Measurements from ENCODE around the gene COL18A1.

DNA sequence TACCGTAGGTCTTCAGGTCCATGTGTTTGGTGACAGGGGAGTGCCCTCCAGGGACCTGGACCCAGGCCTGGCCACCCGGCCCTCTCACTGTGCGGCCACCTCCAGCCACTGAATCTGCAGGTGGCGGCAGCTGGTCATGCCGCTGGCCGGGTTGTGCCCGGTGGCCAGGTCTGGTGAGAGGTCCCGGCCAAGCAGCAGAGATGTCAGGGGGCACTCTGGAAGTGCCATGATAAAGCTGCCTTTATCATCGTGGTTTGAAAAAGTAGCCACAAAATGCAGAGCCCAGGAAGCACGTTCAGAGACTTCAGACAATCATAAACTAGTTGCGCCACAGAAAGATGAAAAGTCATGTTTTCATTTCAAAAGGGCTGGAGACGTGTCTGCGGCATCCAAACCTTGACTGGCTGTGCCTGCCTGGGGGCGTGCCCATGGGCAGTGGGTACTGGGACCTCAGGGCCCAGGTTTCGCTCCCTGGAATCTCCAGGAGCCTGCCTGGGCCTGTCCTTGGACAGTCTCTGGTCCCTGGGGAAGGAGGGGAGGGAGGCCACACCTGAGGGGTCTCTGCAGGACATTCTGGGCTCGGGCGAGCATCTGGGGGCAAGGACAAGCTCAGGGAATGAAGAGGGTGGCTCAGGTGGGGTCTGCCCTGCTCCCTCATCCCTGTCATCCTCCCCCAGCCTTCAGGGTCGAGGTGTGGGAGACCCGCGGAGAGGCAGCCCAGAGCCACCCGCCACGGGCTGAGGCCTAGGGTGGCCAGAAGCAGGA lies 44.9 kb downstream of the COL18A1 start:
- no peak for TF ChIP-seq EZH2 (IDR thresholded peaks at IDR 0.05; ENCODE audit: borderline replicate concordance, low read depth, low read length, poor library complexity, severe bottlenecking)
- TF ChIP-seq, protein P1, sequence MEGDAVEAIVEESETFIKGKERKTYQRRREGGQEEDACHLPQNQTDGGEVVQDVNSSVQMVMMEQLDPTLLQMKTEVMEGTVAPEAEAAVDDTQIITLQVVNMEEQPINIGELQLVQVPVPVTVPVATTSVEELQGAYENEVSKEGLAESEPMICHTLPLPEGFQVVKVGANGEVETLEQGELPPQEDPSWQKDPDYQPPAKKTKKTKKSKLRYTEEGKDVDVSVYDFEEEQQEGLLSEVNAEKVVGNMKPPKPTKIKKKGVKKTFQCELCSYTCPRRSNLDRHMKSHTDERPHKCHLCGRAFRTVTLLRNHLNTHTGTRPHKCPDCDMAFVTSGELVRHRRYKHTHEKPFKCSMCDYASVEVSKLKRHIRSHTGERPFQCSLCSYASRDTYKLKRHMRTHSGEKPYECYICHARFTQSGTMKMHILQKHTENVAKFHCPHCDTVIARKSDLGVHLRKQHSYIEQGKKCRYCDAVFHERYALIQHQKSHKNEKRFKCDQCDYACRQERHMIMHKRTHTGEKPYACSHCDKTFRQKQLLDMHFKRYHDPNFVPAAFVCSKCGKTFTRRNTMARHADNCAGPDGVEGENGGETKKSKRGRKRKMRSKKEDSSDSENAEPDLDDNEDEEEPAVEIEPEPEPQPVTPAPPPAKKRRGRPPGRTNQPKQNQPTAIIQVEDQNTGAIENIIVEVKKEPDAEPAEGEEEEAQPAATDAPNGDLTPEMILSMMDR (conservative IDR thresholded peaks at IDR 0.05; ENCODE audit: low read depth, low read length): no peak
